ENCODE data around the gene CPVL. TPM values are rescaled to one million over a fixed set of nuclear protein-coding genes. Genes with fewer than 3 reads are reported as not detected.
A peak's percentile ranks its signal among the peaks of the same experiment; 100 is the strongest.
"Not testable (repeated sequence)": the region's sequence is repeated elsewhere in the genome, so short reads cannot be mapped to it uniquely, and the experiment has no call there.

Gene CPVL
- polyA plus RNA-seq, 10 donors = 19.7 to 58.9 (median 27.1) TPM

GRCh38 chr7:29093091-29093490, 53.2 kb downstream of the CPVL start:
- not testable (repeated sequence) for DNase-seq

- DNase-seq = no peak
Observed at GRCh38 chr7:29091715-29092114, 54.6 kb downstream of the CPVL start.

DNA sequence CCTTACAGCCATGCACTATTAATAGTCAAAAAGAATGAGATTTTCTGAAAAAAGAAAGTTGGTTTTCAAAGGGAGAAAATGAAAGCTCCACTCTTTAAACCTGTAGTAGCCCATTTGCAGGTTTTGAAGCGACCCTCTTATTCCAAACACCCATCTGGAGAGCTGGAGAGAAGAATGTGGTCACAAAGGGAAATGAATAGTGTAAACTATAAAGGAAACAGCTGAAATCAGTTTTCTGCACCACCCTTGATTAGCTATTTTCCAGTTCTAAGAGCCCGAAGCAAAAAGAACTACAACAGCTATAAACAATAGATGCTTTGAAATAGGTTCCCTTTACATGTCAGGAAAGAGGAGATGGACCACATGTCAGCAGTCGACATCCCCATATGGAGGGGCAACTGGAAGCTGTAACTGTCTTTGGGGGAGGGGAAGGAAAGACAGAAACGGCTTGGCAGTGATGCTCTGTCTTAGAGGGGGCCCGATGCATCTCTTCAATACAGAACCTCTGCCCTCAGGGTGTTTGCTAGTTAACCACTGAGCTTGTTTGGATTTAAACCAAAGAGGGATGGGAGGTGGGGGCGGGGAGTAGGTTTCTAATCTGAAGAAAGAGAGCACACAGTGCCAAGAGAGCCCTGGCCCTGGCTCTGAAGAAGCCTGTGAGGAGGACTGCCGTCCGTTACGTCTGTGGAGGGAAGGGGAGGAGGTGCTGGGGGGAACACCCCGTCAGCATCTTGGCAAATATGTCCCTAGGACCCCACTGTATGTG, 55.3 kb downstream of the CPVL start:
- DNase-seq = peak in 1 of 3 donors; percentile 71

DNA sequence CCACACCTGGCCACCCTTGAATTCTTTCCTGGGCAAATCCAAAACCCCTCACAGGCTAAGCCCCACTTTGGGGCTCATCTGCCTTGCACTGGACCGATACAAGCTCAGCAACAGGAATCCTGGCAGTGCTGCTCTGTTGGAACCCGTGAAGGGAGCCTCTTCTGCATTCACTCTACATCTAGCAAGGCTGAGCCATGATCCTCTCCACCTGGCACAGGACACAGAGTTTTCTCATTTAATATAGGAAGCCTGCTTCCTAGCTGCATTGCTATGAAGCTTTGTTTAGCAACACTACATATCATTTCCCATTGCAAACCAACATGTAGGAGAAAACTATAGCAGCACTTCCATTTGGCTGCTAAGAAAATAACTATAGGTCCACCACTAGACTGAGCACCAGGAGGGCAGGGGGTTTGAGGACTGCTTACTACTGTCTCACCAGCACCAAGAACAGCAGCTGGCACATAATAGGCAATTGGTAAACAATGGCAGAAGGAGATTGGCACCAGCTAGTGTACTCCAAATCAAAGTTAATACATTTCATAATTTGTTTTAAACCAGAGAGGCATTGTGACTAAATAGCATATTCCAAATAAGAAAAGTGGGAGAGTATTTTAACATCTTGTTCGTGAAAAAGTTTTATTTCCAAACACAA, 56.1 kb downstream of the CPVL start:
- DNase-seq = peak in 1 of 3 donors; percentile 28

- DNase-seq = no peak
Observed at GRCh38 chr7:29087840-29088170, 58.5 kb downstream of the CPVL start.

DNA sequence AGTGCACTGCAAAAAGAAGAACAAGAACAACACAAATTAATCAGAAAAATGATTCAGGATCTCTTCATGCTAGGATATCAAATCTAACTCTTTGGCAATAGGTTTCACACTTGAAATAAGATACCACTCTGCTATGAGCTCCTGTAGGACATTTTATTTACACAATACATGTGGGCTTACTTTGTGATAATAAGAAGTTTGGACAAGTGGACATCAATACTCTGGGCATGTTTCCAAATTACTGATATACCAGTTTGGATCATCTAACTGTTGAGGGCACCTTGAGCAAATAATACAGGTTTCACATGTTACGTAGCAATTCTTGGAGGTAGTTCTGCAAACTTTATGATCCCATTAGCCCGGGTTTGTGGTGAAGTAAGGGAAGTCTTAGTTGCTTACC, 59.8 kb downstream of the CPVL start:
- DNase-seq = no peak

- no peak for DNase-seq
Observed at GRCh38 chr7:29084832-29085231, 61.5 kb downstream of the CPVL start.

DNA sequence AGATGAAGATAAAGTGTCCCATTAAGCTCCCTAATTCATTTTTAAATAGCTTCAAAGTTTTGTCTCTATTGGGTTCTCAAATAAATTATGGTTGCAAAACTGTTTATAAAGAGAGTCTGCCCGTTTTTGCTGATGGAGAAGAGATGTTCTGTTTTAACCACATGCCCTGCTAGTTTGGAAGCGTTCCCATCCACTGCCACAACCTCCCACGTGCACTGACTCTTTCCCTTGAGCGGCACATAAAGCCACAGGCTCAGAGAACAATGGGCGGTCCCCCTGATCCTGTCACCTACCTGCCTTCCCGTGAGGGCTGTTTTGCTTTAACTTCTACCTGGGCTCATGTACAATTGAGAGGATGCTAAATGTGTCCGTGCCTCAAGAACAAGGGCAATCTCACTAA, 65.5 kb downstream of the CPVL start:
- no peak for DNase-seq

GRCh38 chr7:29078311-29079260, 67.8 kb downstream of the CPVL start:
- DNase-seq = peak in 1 of 3 donors; percentile 50

GRCh38 chr7:29077854-29078253, 68.5 kb downstream of the CPVL start:
- peak in 1 of 3 donors; percentile 52 for DNase-seq

GRCh38 chr7:29077176-29077575, 69.2 kb downstream of the CPVL start:
- no peak for DNase-seq

DNA sequence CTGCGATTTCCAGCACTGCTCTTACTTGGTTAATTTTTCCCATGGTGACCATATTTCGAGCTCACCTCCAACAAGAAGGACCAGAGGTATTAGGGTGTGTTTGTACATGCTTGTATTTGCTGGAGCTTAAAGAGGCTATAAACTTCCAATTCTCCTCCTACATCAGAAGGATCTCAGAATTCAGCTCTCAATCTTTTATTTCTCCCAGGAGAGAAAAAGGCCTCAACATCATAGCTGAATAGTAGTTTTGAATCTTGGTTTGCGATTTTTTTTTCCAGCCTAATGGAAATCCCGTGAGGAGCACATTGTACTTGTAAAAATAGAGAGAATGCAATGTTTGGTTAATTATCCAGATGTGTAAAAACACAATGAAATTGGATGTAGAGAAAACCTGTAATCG, 69.7 kb downstream of the CPVL start:
- DNase-seq = peak in 1 of 3 donors; percentile 69

GRCh38 chr7:29075606-29076005, 70.7 kb downstream of the CPVL start:
- no peak for DNase-seq

- no peak for DNase-seq
Observed at GRCh38 chr7:29071203-29071874, 75.0 kb downstream of the CPVL start.

DNA sequence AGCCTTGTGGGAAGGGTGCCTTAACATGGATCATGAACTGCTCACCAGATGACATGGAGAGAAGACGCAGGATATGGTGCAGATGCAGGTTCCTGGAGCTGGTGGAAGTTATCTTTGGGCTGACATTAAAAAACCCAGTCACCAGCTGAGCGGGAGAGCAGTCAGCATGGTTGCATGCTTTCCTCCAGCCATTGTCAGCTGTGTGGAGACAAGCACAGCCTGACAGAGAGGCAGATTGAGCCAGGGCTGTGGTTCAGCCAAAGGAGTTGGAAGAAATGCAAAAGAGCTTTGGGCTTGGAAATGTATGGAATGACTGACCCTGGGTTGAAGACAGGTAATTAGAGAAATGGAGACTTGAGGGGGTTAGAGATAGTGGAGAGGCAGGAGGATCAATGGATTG, 79.7 kb downstream of the CPVL start:
- no peak for DNase-seq

- DNase-seq = no peak
Observed at GRCh38 chr7:29065181-29065857, 81.0 kb downstream of the CPVL start.

DNA sequence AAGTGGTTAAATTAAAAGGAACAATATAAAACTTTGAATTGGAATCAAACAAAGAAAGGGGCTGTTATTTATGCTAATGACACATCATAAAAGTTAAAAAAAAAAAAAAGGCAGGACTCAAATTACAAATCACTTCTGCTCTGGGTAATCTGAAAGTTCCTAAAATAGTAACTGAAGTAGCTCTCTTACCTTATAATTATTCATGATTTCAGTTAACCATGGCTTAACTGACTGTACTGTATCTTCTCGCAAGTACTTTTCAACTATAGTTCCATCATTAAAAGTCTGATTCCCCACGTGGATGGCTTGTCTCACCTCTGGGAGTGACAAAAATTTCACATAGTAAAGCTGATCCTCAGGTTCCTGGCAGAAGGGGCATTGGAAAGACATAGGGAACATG, 82.5 kb downstream of the CPVL start:
- no peak for DNase-seq

GRCh38 chr7:29063236-29063635, 83.1 kb downstream of the CPVL start:
- DNase-seq = peak in 1 of 3 donors; percentile 32

- DNase-seq = no peak
Observed at GRCh38 chr7:29053105-29053872, 93.0 kb downstream of the CPVL start.

- DNase-seq = no peak
Observed at GRCh38 chr7:29046978-29047377, 99.4 kb downstream of the CPVL start.
